Activated CD8-positive, alpha-beta T cell treated with anti-CD3 and anti-CD28 coated beads for 36 hours (primary cell): Measurements from ENCODE around the gene DUSP19. TPM values are rescaled to one million over a fixed set of nuclear protein-coding genes. Genes with fewer than 3 reads are reported as not detected.

Source experiments
- ATAC-seq: fragments of 200-7000 bp; cut with Tn5 transposase; one replicate; pipeline ENCODE4 v1.10.0; 2021; ENCODE audit warnings: mild to moderate bottlenecking, moderate library complexity
- CTCF ChIA-PET: fragments of 350-600 bp; sonication (Branson Sonifier 250); formaldehyde crosslinking; loops from one replicate; lab custom pipeline; 2021; ENCODE audit warnings: antibody characterized with exemption; lab: Charles Lee
- POLR2A ChIA-PET: fragments of 350-600 bp; sonication (Branson Sonifier 250); formaldehyde crosslinking; loops from one replicate; lab custom pipeline; 2021; ENCODE audit warnings: antibody characterized with exemption; lab: Charles Lee
- DNase-seq: peaks from one replicate; pipeline ENCODE4 v3.0.0-alpha.2; 2020
- H3K27ac Mint-ChIP-seq: one replicate; pipeline ENCODE4 v1.8.0; 2021; ENCODE audit warnings: mild to moderate bottlenecking, mixed read lengths
- H3K27me3 Mint-ChIP-seq: one replicate; pipeline ENCODE4 v1.8.0; 2021; ENCODE audit warnings: mixed read lengths
- H3K36me3 Mint-ChIP-seq: one replicate; pipeline ENCODE4 v1.8.0; 2021; ENCODE audit warnings: low read depth, mixed read lengths
- H3K4me1 Mint-ChIP-seq: one replicate; pipeline ENCODE4 v1.8.0; 2021; ENCODE audit warnings: low read depth, mixed read lengths
- H3K4me3 Mint-ChIP-seq: one replicate; pipeline ENCODE4 v1.8.0; 2021; ENCODE audit warnings: mild to moderate bottlenecking, moderate library complexity, mixed read lengths
- H3K9me3 Mint-ChIP-seq: one replicate; pipeline ENCODE4 v1.8.0; 2021; ENCODE audit warnings: mixed read lengths
- intact Hi-C: fragments of 100-400 bp; cut with micrococcal nuclease; formaldehyde crosslinking; loops from one replicate; pipeline ENCODE4 v1.10.0; 2022
- total RNA-seq, 2 experiments: library from RNA; stranded (reverse); gene quantifications; one replicate each; pipeline ENCODE4 v1.2.3, GENCODE V29; 2021
- TF ChIP-seq, protein P1 (sequence below): fragments of 200-600 bp; IDR thresholded peaks from one replicate; pipeline ENCODE4 v1.8.0; 2022; ENCODE audit warnings: antibody characterized with exemption, mild to moderate bottlenecking

Gene DUSP19
- total RNA-seq, 2 experiments from 2014 or later: 2.1 to 2.3 TPM

DNA sequence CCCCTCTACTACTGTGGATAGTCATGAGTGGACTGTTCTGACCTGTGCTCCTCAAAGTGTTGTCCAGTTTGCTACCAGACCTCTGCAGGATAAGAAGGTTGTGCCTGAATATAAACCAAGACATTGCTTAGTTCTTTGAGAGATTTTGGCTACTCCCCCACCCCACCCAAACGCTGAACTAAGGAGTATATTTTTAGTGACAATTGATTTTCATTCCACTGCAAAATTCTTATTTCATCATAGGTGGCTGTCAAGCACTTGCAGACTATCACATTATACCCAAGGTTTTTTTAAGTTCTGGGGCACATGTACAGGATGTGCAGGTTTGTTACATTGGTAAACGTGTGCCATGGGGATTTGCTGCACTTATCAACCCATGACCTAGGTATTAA is 13.4 kb downstream of the DUSP19 start:
- CTCF ChIA-PET: no interaction called here
- intact Hi-C loops: no loop called here
- no peak for DNase-seq

DNA sequence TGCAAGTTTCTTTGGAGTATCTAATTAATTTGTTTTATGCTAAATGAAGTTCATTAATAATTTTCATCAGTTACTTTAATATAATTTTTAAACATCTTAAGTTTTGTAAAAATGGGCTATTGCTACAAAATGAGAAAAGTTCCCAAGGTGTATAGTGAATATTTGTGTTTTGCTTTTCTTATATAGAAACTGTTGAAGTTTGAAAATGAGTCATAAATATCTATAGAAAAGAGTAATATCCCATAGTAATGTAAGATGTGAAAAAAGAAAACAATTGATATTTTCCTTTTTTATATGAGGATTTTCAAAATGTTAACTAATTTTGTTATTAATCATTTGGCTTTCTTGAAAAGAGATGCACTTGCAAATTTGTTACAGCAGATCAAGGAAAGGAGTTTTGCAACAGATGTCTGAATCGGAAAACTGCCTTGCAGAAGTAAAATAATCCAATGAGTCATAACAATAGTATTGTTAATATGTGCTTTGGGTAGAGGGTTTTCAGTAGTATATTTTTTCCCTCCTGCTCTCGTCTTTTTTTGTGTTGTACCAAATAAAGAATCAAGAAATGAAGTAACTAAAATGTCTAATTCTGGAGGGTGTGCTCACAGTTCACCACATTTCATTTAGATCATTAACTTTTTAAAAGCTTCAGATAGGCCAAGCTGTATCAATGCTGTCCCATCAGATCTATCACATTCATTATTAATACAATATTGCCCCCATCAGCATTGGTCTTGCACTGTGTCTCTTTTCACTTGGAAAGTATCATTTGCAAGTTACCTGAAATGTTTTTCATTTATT is 15.5 kb downstream of the DUSP19 start:
- no peaks in the 10 kb centered on the region for H3K27me3 Mint-ChIP-seq
- no peaks in the 10 kb centered on the region for H3K9me3 Mint-ChIP-seq
- no peaks in the 10 kb centered on the region for H3K4me1 Mint-ChIP-seq
- DNase-seq: no peak
- H3K4me3 Mint-ChIP-seq: no peak overlapping the region
- POLR2A ChIA-PET: no interaction called here
- H3K36me3 Mint-ChIP-seq: no peaks in the 10 kb centered on the region
- intact Hi-C loops: no loop called here
- H3K27ac Mint-ChIP-seq: no peak overlapping the region
- no peak for ATAC-seq
- CTCF ChIA-PET: interaction anchor here (1.0 kb wide), 2 partner anchors 15 to 331 kb away, joined by 3 read pairs; partner anchors contain the start of gene DUSP19
- TF ChIP-seq, protein P1, sequence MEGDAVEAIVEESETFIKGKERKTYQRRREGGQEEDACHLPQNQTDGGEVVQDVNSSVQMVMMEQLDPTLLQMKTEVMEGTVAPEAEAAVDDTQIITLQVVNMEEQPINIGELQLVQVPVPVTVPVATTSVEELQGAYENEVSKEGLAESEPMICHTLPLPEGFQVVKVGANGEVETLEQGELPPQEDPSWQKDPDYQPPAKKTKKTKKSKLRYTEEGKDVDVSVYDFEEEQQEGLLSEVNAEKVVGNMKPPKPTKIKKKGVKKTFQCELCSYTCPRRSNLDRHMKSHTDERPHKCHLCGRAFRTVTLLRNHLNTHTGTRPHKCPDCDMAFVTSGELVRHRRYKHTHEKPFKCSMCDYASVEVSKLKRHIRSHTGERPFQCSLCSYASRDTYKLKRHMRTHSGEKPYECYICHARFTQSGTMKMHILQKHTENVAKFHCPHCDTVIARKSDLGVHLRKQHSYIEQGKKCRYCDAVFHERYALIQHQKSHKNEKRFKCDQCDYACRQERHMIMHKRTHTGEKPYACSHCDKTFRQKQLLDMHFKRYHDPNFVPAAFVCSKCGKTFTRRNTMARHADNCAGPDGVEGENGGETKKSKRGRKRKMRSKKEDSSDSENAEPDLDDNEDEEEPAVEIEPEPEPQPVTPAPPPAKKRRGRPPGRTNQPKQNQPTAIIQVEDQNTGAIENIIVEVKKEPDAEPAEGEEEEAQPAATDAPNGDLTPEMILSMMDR: no peak

More for the DNA sequence above, 13.4 kb downstream of the DUSP19 start:
- no peak overlapping the region for H3K4me3 Mint-ChIP-seq
- H3K4me1 Mint-ChIP-seq: no peaks in the 10 kb centered on the region
- ATAC-seq: no peak
- H3K27ac Mint-ChIP-seq: no peak overlapping the region
- no peaks in the 10 kb centered on the region for H3K36me3 Mint-ChIP-seq
- TF ChIP-seq, protein P1: no peak
- H3K9me3 Mint-ChIP-seq: no peaks in the 10 kb centered on the region
- POLR2A ChIA-PET: no interaction called here
- H3K27me3 Mint-ChIP-seq: no peaks in the 10 kb centered on the region

DNA sequence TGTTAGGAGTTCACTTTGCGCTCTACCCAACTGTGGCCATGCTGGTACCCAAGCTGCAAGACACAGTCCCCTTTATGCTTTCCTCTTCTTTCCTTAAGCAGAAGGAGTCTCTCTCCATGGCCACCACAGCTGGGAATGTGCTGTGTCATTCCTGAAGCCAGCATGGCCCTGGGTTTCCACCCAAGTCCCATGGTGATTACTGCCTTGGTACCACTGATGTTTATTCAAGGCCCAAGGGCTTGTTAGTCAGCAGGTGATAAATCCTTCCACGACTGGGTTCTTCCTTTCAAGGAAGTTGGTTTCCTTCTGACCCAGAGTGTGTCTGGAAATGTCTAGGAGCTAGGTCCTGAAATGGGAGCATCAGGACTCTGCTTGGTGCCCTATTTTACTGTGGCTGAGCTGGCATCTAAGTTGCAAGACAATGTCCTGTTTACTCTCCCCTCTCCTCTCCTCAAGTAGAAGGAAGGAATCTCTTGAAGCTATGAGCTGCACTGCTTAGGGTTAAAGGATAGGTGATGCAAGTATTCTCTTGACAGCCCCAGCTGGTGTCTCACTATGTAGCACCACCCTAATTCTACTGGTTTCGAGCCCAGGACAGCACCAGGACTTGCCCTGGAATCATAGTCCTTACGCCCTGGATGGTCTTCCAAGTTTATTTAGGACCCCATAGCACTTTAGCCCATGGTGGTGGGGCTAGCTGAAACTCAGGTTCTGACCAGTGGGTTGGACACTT is 27.0 kb downstream of the DUSP19 start:
- Mint-ChIP-seq H3K4me3 (no peak overlapping the region), H3K36me3 (no peaks in the 10 kb centered on the region), H3K9me3 (no peaks in the 10 kb centered on the region), H3K27ac (no peak overlapping the region), H3K4me1 (no peaks in the 10 kb centered on the region), H3K27me3 (peaks cover 1% of the 10 kb centered on the region)
- DNase-seq (no peak), ATAC-seq (no peak)
- POLR2A ChIA-PET: no interaction called here
- CTCF ChIA-PET: no interaction called here
- TF ChIP-seq, protein P1: no peak
- intact Hi-C loops: no loop called here

DNA sequence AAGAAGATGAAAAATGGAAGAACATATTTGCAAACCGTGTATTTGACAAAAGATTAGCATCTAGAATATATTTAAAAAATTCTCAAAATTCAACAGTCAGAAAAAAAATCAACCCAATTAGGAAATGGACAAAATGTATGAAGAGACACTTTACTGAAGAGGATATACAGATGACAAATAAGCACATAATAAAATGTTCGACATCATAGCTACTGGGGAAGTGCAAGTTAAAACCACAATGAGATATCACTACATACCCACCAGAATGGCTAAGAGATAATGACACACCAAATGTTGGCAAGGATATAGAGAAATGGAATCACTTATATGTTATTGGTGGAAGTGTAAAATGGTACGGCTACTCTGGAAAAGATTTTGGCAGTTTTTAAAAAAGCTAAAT is 34.0 kb downstream of the DUSP19 start:
- H3K36me3 Mint-ChIP-seq: no peaks in the 10 kb centered on the region
- H3K9me3 Mint-ChIP-seq: no peaks in the 10 kb centered on the region
- TF ChIP-seq, protein P1: no peak
- ChIA-PET POLR2A (interaction anchor here (1.3 kb wide), 1 partner anchor 12 kb away, joined by 3 read pairs; no protein-coding TSS in a partner anchor), CTCF (no interaction called here)
- ATAC-seq (no peak), DNase-seq (no peak)
- no peaks in the 10 kb centered on the region for H3K4me1 Mint-ChIP-seq
- peaks cover 17% of the 10 kb centered on the region for H3K27me3 Mint-ChIP-seq
- no peak overlapping the region for H3K4me3 Mint-ChIP-seq
- intact Hi-C loops: no loop called here
- no peak overlapping the region for H3K27ac Mint-ChIP-seq

DNA sequence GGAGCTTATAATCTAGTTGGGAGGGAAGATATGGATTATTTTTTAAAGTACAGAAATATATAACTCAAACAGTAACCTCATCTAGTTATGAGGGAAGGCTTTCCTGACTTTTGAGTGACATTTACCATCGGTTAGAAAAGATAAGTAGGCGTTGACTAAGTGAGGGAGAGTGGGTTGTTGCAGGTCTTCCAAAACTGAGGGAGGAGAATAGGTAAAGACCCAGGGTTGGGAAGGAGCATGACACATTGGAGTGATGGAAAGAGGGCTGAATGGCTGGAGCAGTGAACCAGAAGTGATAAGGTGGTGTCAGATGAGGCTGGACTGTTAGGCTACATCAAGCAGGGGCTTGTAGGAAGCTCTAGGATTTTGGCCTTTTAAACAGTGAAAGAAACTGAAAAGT is 35.1 kb downstream of the DUSP19 start:
- peaks cover 19% of the 10 kb centered on the region for H3K27me3 Mint-ChIP-seq
- CTCF ChIA-PET: no interaction called here
- TF ChIP-seq, protein P1: no peak
- no peak overlapping the region for H3K4me3 Mint-ChIP-seq
- no peaks in the 10 kb centered on the region for H3K36me3 Mint-ChIP-seq
- no peaks in the 10 kb centered on the region for H3K9me3 Mint-ChIP-seq
- POLR2A ChIA-PET: no interaction called here
- no peaks in the 10 kb centered on the region for H3K4me1 Mint-ChIP-seq
- H3K27ac Mint-ChIP-seq: no peak overlapping the region
- ATAC-seq (no peak), DNase-seq (no peak)
- intact Hi-C loops: no loop called here
